IPS DF 19.7 (cell line): ENCODE data around the gene NSUN5.
"Not testable (repeated sequence)": the region's sequence is repeated elsewhere in the genome, so short reads cannot be mapped to it uniquely, and the experiment has no call there.

ENCODE experiments used
- DNase-seq: peaks from one replicate; pipeline ENCODE4 v3.0.0-alpha.2; 2013; ENCODE audit warnings: low read depth, low spot score

NSUN5 gene

GRCh38 chr7:73327449-73327848 lies 18.8 kb upstream of the NSUN5 start:
- DNase-seq, result not testable (repeated sequence)

GRCh38 chr7:73325424-73325823 lies 16.8 kb upstream of the NSUN5 start:
- DNase-seq, result not testable (repeated sequence)

- peak; percentile 75 for DNase-seq
Measured at GRCh38 chr7:73324081-73324845, 15.6 kb upstream of the NSUN5 start.

- DNase-seq, result not testable (repeated sequence)
Measured at GRCh38 chr7:73323434-73324080, 14.9 kb upstream of the NSUN5 start.

- not testable (repeated sequence) for DNase-seq
Measured at GRCh38 chr7:73320009-73320408, 11.4 kb upstream of the NSUN5 start.

- not testable (repeated sequence) for DNase-seq
Measured at GRCh38 chr7:73319541-73319940, 10.9 kb upstream of the NSUN5 start.

GRCh38 chr7:73318656-73319204 lies 10.1 kb upstream of the NSUN5 start:
- not testable (repeated sequence) for DNase-seq

- no peak for DNase-seq
Measured at GRCh38 chr7:73316521-73316920, 7.9 kb upstream of the NSUN5 start.

GRCh38 chr7:73314271-73314670 lies 5.6 kb upstream of the NSUN5 start:
- DNase-seq, result no peak

GRCh38 chr7:73313521-73313906 lies 4.9 kb upstream of the NSUN5 start:
- no peak for DNase-seq

GRCh38 chr7:73312831-73313520 lies 4.3 kb upstream of the NSUN5 start:
- no peak for DNase-seq

GRCh38 chr7:73311421-73311820 lies 2.8 kb upstream of the NSUN5 start:
- DNase-seq, result not testable (repeated sequence)

- no peak for DNase-seq
Measured at GRCh38 chr7:73308074-73308664, 457 bp downstream of the NSUN5 start.

- DNase-seq, result no peak
Measured at GRCh38 chr7:73307436-73307835, 1.2 kb downstream of the NSUN5 start.

GRCh38 chr7:73304612-73305387 lies 3.8 kb downstream of the NSUN5 start:
- not testable (repeated sequence) for DNase-seq

- DNase-seq, result no peak
Measured at GRCh38 chr7:73304071-73304470, 4.6 kb downstream of the NSUN5 start.

- DNase-seq, result no peak
Measured at GRCh38 chr7:73303546-73303945, 5.1 kb downstream of the NSUN5 start.

- DNase-seq, result not testable (repeated sequence)
Measured at GRCh38 chr7:73302846-73303245, 5.8 kb downstream of the NSUN5 start.

- DNase-seq, result not testable (repeated sequence)
Measured at GRCh38 chr7:73301108-73301507, 7.5 kb downstream of the NSUN5 start.

GRCh38 chr7:73299812-73300211 lies 8.8 kb downstream of the NSUN5 start:
- not testable (repeated sequence) for DNase-seq

GRCh38 chr7:73297706-73298105 lies 10.9 kb downstream of the NSUN5 start:
- DNase-seq, result not testable (repeated sequence)
